K562 (cell line): ENCODE measurements around the gene SPTBN5. TPM values are rescaled to one million over a fixed set of nuclear protein-coding genes. Genes with fewer than 3 reads are reported as not detected.
A peak's percentile ranks its signal among the peaks of the same experiment; 100 is the strongest.

Experiments used
- ATAC-seq: fragments of 200-7000 bp; cut with Tn5 transposase; 3 replicates; pipeline ENCODE4 v1.9.1; 2020; ENCODE audit warnings: moderate library complexity
- BruUV-seq: library from RNA; stranded (reverse); fragments of 400-500 nt; replicated peaks from 2 replicates; lab custom pipeline; 2021; lab: Mats Ljungman, UMichigan
- CTCF ChIA-PET: fragments of 300-600 bp; formaldehyde crosslinking; extraction: SDS; loops from one replicate; lab custom pipeline; 2021; ENCODE audit warnings: low intra/inter-chr PET ratio; lab: Yijun Ruan, JAX
- POLR2A ChIA-PET: fragments of 300-600, 350-650 bp; sonication (Branson Sonifier 250); formaldehyde crosslinking; extraction: SDS; loops from one replicate; lab custom pipeline; 2021; ENCODE audit warnings: antibody characterized with exemption, inconsistent platforms; lab: Yijun Ruan, JAX
- DNase-seq, 4 experiments: peaks; one replicate each; pipeline versions ENCODE4 v3.0.0 to v3.0.0-alpha.2; 2011 to 2018; ENCODE audit warnings: low spot score in 3 of 4, mixed read lengths in 3 of 4; ENCODE audit errors: extremely low read depth in 1 of 4
- FAIRE-seq: peaks from 2 replicates; lab custom pipeline; 2011; peaks lifted over from hg19 to GRCh38; lab: Jason Lieb, UNC
- H2AFZ ChIP-seq: 2 replicates; pipeline ENCODE4 v1.6.0; 2011; ENCODE audit warnings: low read depth, low read length, control low read depth, inconsistent platforms
- H3K27ac ChIP-seq: fragments of 200-600 bp; 3 replicates; pipeline ENCODE4 v1.8.0; 2011; ENCODE audit warnings: low read depth, mild to moderate bottlenecking, control low read depth, inconsistent platforms, low read length, moderate library complexity, mixed read lengths; ENCODE audit errors: extremely low read depth
- H3K27me3 ChIP-seq, 2 experiments: fragments of 300-600 bp in 1 of 2; 2 replicates in 1 of 2; 3 replicates in 1 of 2; pipeline versions ENCODE4 v1.6.0 to v1.8.0; 2011; ENCODE audit warnings: inconsistent platforms in 2 of 2, low read length in 2 of 2, mild to moderate bottlenecking in 1 of 2, mixed read lengths in 1 of 2, moderate library complexity in 1 of 2; ENCODE audit not compliant: control insufficient read depth in 2 of 2, insufficient read depth in 2 of 2
- H3K36me3 ChIP-seq: fragments of 300-600 bp; 3 replicates; pipeline ENCODE4 v1.8.0; 2011; ENCODE audit warnings: mild to moderate bottlenecking, low read length, inconsistent platforms; ENCODE audit not compliant: control insufficient read depth, insufficient read depth
- H3K4me1 ChIP-seq, 2 experiments: fragments of 200-600 bp in 1 of 2; replicated peaks in 1 of 2; 2 replicates in 1 of 2; 3 replicates in 1 of 2; pipeline versions ENCODE4 v1.5.1 to v1.8.0; 2011; ENCODE audit warnings: inconsistent platforms in 2 of 2, low read length in 2 of 2, mild to moderate bottlenecking in 1 of 2, mixed read lengths in 1 of 2, moderate library complexity in 1 of 2; ENCODE audit not compliant: control insufficient read depth in 2 of 2, insufficient read depth in 2 of 2
- H3K4me2 ChIP-seq: 2 replicates; pipeline ENCODE4 v1.6.1; 2011; ENCODE audit warnings: low read length, control low read depth, inconsistent platforms, mixed read lengths; ENCODE audit not compliant: insufficient read depth
- H3K4me3 ChIP-seq: fragments of 200-600 bp; sonication (generic), shearing (Covaris generic); 2 replicates; pipeline ENCODE4 v1.5.1; 2016; ENCODE audit warnings: control low read depth, inconsistent platforms
- H3K79me2 ChIP-seq: fragments of 200-600 bp; 3 replicates; pipeline ENCODE4 v1.8.0; 2011; ENCODE audit warnings: low read length, inconsistent platforms; ENCODE audit not compliant: control insufficient read depth, insufficient read depth
- H3K9ac ChIP-seq, 2 experiments: 2 replicates each; pipeline versions ENCODE4 v1.6.0 to v1.6.1; 2011; ENCODE audit warnings: low read depth in 2 of 2, low read length in 2 of 2, control low read depth in 1 of 2, inconsistent platforms in 1 of 2, mild to moderate bottlenecking in 1 of 2, mixed read lengths in 1 of 2; ENCODE audit not compliant: insufficient read depth in 1 of 2
- H3K9me1 ChIP-seq: one replicate; pipeline ENCODE4 v1.6.0; 2011; ENCODE audit warnings: inconsistent platforms, mild to moderate bottlenecking, low read length, moderate library complexity; ENCODE audit not compliant: control insufficient read depth, insufficient read depth
- H3K9me3 ChIP-seq: replicated peaks from 2 replicates; pipeline ENCODE4 v1.5.1; 2011; ENCODE audit warnings: low read depth, low read length, inconsistent platforms; ENCODE audit not compliant: control insufficient read depth, insufficient read depth
- H4K20me1 ChIP-seq: replicated peaks from 2 replicates; pipeline ENCODE4 v1.6.1; 2011; ENCODE audit warnings: low read length, inconsistent platforms, mixed read lengths; ENCODE audit not compliant: control insufficient read depth, insufficient read depth
- CHCHD3 ChIP-seq: fragments of 250-450 bp; sonication (Bioruptor Pico); IDR thresholded peaks from 2 replicates; pipeline ENCODE4 v2.1.2; 2022; ENCODE audit warnings: mild to moderate bottlenecking
- JUN ChIP-seq, 2 experiments: sonication (generic) in 1 of 2; formaldehyde crosslinking in 1 of 2; IDR thresholded peaks; 2 replicates each; pipeline versions ENCODE4 v1.6.1 to v1.8.0; 2012 to 2022; ENCODE audit warnings: borderline replicate concordance in 2 of 2, mild to moderate bottlenecking in 2 of 2, improper control_type of control experiment in 1 of 2, low read depth in 1 of 2, low read length in 1 of 2, missing genetic modification reagents in 1 of 2
- SRF ChIP-seq, 2 experiments: fragments of 250-450, 450-650 bp in 1 of 2; sonication (Bioruptor Pico) in 1 of 2; sonication (generic) in 1 of 2; formaldehyde crosslinking; IDR thresholded peaks; 2 replicates each; pipeline versions ENCODE4 v1.5.0 to v1.5.1; 2020 to 2022; ENCODE audit warnings: mild to moderate bottlenecking in 1 of 2, missing genetic modification reagents in 1 of 2
- WGBS: fragments of 100-300 bp; shearing (Covaris generic); methylation state at CpG from one replicate; pipeline ENCODE4 v1.1.6; 2016; ENCODE audit warnings: low coverage, mixed read lengths; ENCODE audit not compliant: insufficient coverage; ENCODE audit errors: missing lambda C conversion rate; 5-methylcytosine and 5-hydroxymethylcytosine counted together
- in situ Hi-C: fragments of 300-500 bp; cut with MboI; formaldehyde crosslinking; loops from 4 replicates; pipeline ENCODE4 v1.15.0; 2018; ENCODE audit warnings: inconsistent platforms, mixed read lengths
- intact Hi-C: fragments of 100-400 bp; cut with micrococcal nuclease; formaldehyde crosslinking; loops from 2 replicates; pipeline ENCODE4 v1.14.2; 2022
- polyA plus RNA-seq, 8 experiments: library from polyadenylated mRNA; depleted of rRNA in 4 of 8; stranded (reverse) in 5 of 8; unstranded in 3 of 8; fragments of >200 nt; fragmentation: Nextera tagmentation in 2 of 8; fragmentation: Illumina TruSeq in 1 of 8; extraction: Ambion mirVana in 2 of 8; extraction: Trizol in 1 of 8; gene quantifications; 2 replicates each; pipeline versions ENCODE4 v1.2.1 to v1.2.3, GENCODE V29; 2011 to 2014; ENCODE audit warnings: inconsistent platforms in 1 of 8, missing spikeins in 1 of 8
- total RNA-seq, 7 experiments: library from RNA; depleted of rRNA in 6 of 7; stranded (reverse); fragments of >200 nt in 6 of 7; fragmentation: Illumina TruSeq in 2 of 7; extraction: Trizol in 2 of 7; gene quantifications; 2 replicates each; pipeline versions ENCODE4 v1.2.1 to v1.2.3, GENCODE V29; 2011 to 2021; ENCODE audit warnings: low replicate concordance in 1 of 7

SPTBN5 gene
- total and polyA plus RNA-seq, 9 of the 15 experiments (the other 6 are each of a cell fraction or from before 2014, with no cell fraction given) = 0.02 TPM; not detected in 8

DNA sequence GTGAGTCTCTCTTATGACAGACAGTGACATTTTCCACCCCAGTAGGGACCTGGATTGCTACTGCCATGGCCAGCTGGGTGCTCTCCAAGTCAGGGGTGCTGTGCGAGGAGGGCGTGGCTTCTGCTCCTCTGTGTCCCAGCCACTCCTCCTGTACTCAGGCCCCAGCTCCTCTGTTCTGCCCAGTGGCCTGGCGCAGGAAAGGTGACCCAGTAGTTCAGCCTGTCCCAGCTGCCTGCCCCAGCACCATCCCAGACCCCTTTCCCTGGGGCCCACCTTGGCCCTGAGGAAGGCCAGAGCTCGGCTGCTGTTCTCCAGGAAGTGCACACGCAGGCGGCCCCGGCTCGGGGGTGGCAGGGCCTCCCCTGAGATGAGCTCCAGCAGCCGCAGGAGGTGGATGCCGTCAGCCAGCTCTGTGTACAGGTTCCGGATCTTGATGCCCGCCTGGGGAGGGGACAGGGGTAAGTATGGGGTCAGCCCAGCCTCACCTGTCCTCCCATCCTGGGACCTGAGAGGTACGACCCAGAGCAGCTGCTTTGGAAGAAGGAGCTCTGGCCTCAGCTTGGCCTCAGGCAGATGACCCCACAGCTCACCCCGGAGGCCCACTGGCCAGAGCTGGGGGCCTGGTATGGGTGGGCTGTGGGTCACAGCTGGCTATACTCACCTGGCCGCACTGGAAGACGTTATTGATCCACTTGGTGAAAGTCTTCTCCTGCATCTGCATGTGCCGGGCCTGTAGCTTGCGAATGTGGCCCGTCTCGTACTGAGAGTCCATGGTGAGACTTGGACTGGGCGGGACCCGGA lies 1.0 kb downstream of the SPTBN5 start:
- H3K79me2 ChIP-seq = no peaks in the 10 kb centered on the region
- TF ChIP-seq JUN (IDR thresholded peaks at IDR 0.05; ENCODE audit: borderline replicate concordance, low read depth, low read length) (no peak), JUN (CRISPR knock-in tag; IDR thresholded peaks at IDR 0.05; ENCODE audit: borderline replicate concordance) (no peak), SRF (CRISPR knock-in tag; IDR thresholded peaks at IDR 0.05) (no peak), CHCHD3 (CRISPR knock-in tag) (no peak)
- WGBS = 28% methylated on average over 19 of the region's 22 CpGs
- intact Hi-C loops (no loop called here), in situ Hi-C loops (no loop called here)
- H3K36me3 ChIP-seq = no peaks in the 10 kb centered on the region
- peaks cover 9% of the 10 kb centered on the region; the same call in 1 of the 2 replicates for H4K20me1 ChIP-seq
- no TSS peak for BruUV-seq
- DNase-seq = peak in 1 of 4 experiments; percentile 24
- H3K27ac ChIP-seq = no peak overlapping the region
- ATAC-seq = peak; percentile 46; the same call in 2 of the 3 replicates
- peaks cover 13 to 49% of the 10 kb centered on the region in 2 experiments; a peak in 3 of 5 replicates for H3K27me3 ChIP-seq
- peak overlapping the region in 1 of 2 experiments; percentile 36; a peak in 1 of 4 replicates for H3K9ac ChIP-seq
- H3K4me2 ChIP-seq = no peak overlapping the region
- H3K4me1 ChIP-seq = peaks cover 0 to 28% of the 10 kb centered on the region in 2 experiments; a peak in 3 of 5 replicates
- ChIA-PET CTCF (no interaction called here), POLR2A (interaction anchor here (0.5 to 0.8 kb wide), 2 partner anchors 12 to 103 kb away, joined by 3 to 5 read pairs; no protein-coding TSS in a partner anchor)
- no peak overlapping the region for H3K4me3 ChIP-seq
- H3K9me3 ChIP-seq = no peaks in the 10 kb centered on the region
- H3K9me1 ChIP-seq = peaks cover 3% of the 10 kb centered on the region
- H2AFZ ChIP-seq = no peak overlapping the region
- FAIRE-seq = no peak
